Ovary (tissue), 3 donors: ENCODE measurements around the gene INPP5A.

ENCODE experiments used
- CTCF ChIP-seq, 3 donors: fragments of 450-650 bp in 2 of 3; fragments of 200-600 bp in 1 of 3; IDR thresholded peaks; one replicate each; pipeline versions ENCODE4 v1.5.1 to v1.8.0; 2016 to 2022; ENCODE audit warnings: antibody characterized with exemption in 3 of 3, mild to moderate bottlenecking in 1 of 3
- POLR2A ChIP-seq: fragments of 450-650 bp; IDR thresholded peaks from one replicate; pipeline ENCODE4 v1.6.1; 2017; ENCODE audit warnings: antibody characterized with exemption, mild to moderate bottlenecking, moderate library complexity
- donor health status: DM: no; HTN: no; CAD: no.

GRCh38 chr10:132653721-132654120, 116.1 kb downstream of the INPP5A start:
- no peak for TF ChIP-seq POLR2A
- TF ChIP-seq CTCF (IDR thresholded peaks at IDR 0.05): no peak
